Measurements from ENCODE around the gene CRB2. TPM values are rescaled to one million over a fixed set of nuclear protein-coding genes. Genes with fewer than 3 reads are reported as not detected.
A peak's percentile ranks its signal among the peaks of the same experiment; 100 is the strongest.

CRB2 gene
- total and polyA plus RNA-seq, 2 experiments from 2014 or later: 8.3 to 91.7 TPM

GRCh38 chr9:123370526-123371227, 14.7 kb downstream of the CRB2 start:
- no peaks in the 10 kb centered on the region for H3K9me3 ChIP-seq (ENCODE audit: low read depth)
- DNase-seq (ENCODE audit: low read depth in 1 of 2, low spot score in 1 of 2): no peak
- H3K4me3 ChIP-seq: no peak overlapping the region
- TF ChIP-seq CTCF (IDR thresholded peaks at IDR 0.05; ENCODE audit: low read depth, low read length): no peak
- no peak overlapping the region for H3K27ac ChIP-seq
- no peaks in the 10 kb centered on the region for H3K36me3 ChIP-seq
- no peaks in the 10 kb centered on the region for H3K27me3 ChIP-seq
- H3K4me1 ChIP-seq (ENCODE audit: low read depth): peaks cover 16% of the 10 kb centered on the region

- H3K27ac ChIP-seq: no peak overlapping the region
- no peak overlapping the region for H3K4me3 ChIP-seq
- no peak for DNase-seq (ENCODE audit: low read depth in 1 of 2, low spot score in 1 of 2)
- TF ChIP-seq CTCF (IDR thresholded peaks at IDR 0.05; ENCODE audit: low read depth, low read length): no peak
- H3K4me1 ChIP-seq (ENCODE audit: low read depth): peaks cover 19% of the 10 kb centered on the region
- no peaks in the 10 kb centered on the region for H3K36me3 ChIP-seq
- H3K27me3 ChIP-seq: no peaks in the 10 kb centered on the region
- no peaks in the 10 kb centered on the region for H3K9me3 ChIP-seq (ENCODE audit: low read depth)
These were observed 15.2 kb downstream of the CRB2 start for GRCh38 chr9:123371228-123371584.

GRCh38 chr9:123371805-123372590, 16.0 kb downstream of the CRB2 start:
- Histone ChIP-seq H3K4me1 (ENCODE audit: low read depth) (peaks cover 23% of the 10 kb centered on the region), H3K27ac (no peak overlapping the region), H3K27me3 (no peaks in the 10 kb centered on the region), H3K4me3 (no peak overlapping the region), H3K36me3 (no peaks in the 10 kb centered on the region), H3K9me3 (ENCODE audit: low read depth) (no peaks in the 10 kb centered on the region)
- no peak for TF ChIP-seq CTCF (IDR thresholded peaks at IDR 0.05; ENCODE audit: low read depth, low read length)
- DNase-seq (ENCODE audit: low read depth in 1 of 2, low spot score in 1 of 2): no peak

GRCh38 chr9:123372766-123373446, 16.9 kb downstream of the CRB2 start:
- Histone ChIP-seq H3K4me1 (ENCODE audit: low read depth) (peaks cover 23% of the 10 kb centered on the region), H3K27ac (peak overlapping the region; percentile 67), H3K36me3 (no peaks in the 10 kb centered on the region), H3K27me3 (no peaks in the 10 kb centered on the region), H3K9me3 (ENCODE audit: low read depth) (no peaks in the 10 kb centered on the region), H3K4me3 (no peak overlapping the region)
- DNase-seq (ENCODE audit: low read depth in 1 of 2, low spot score in 1 of 2): no peak
- TF ChIP-seq CTCF (IDR thresholded peaks at IDR 0.05; ENCODE audit: low read depth, low read length): no peak

GRCh38 chr9:123373447-123373923, 17.5 kb downstream of the CRB2 start:
- Histone ChIP-seq H3K4me3 (no peak overlapping the region), H3K4me1 (ENCODE audit: low read depth) (peaks cover 23% of the 10 kb centered on the region), H3K36me3 (no peaks in the 10 kb centered on the region), H3K27me3 (no peaks in the 10 kb centered on the region), H3K9me3 (ENCODE audit: low read depth) (no peaks in the 10 kb centered on the region), H3K27ac (peak overlapping the region; percentile 67)
- no peak for DNase-seq (ENCODE audit: low read depth in 1 of 2, low spot score in 1 of 2)
- TF ChIP-seq CTCF (IDR thresholded peaks at IDR 0.05; ENCODE audit: low read depth, low read length): no peak
